PFSK-1 (cell line): Measurements from ENCODE around the gene LGALS12.

Experiments
- FOXP2 ChIP-seq: optimal IDR thresholded peaks from 2 replicates; pipeline ENCODE3; 2011; ENCODE audit warnings: borderline replicate concordance, control low read depth, inconsistent platforms; ENCODE audit not compliant: insufficient read depth; ENCODE audit errors: extremely low read length, extremely low read depth
- POLR2AphosphoS5 ChIP-seq: IDR thresholded peaks from 2 replicates; pipeline ENCODE4 v1.6.1; 2012; ENCODE audit warnings: low read depth, mild to moderate bottlenecking, control low read depth, low read length, moderate library complexity
- REST ChIP-seq, 2 experiments: IDR thresholded peaks; 2 replicates each; pipeline versions ENCODE4 v1.6.1 to v1.8.0; 2011 to 2012; ENCODE audit warnings: low read depth in 2 of 2, low read length in 2 of 2, control low read depth in 1 of 2, inconsistent platforms in 1 of 2, mild to moderate bottlenecking in 1 of 2, moderate library complexity in 1 of 2; ENCODE audit not compliant: insufficient read depth in 1 of 2
- SIN3A ChIP-seq: IDR thresholded peaks from 2 replicates; pipeline ENCODE4 v1.6.1; 2012; ENCODE audit warnings: mild to moderate bottlenecking, low read length, moderate library complexity, borderline replicate concordance; ENCODE audit not compliant: insufficient read depth
- TAF1 ChIP-seq: IDR thresholded peaks from 2 replicates; pipeline ENCODE4 v1.6.1; 2012; ENCODE audit warnings: low read length, control low read depth, borderline replicate concordance; ENCODE audit not compliant: insufficient read depth

Gene LGALS12

GRCh38 chr11:63503492-63503891, 2.4 kb upstream of the LGALS12 start:
- TF ChIP-seq POLR2AphosphoS5 (no peak), FOXP2 (no peak), SIN3A (no peak), REST (IDR thresholded peaks at IDR 0.05; ENCODE audit: insufficient read depth in 1 of 2, low read depth in 2 of 2, low read length in 2 of 2) (no peak), TAF1 (no peak)

DNA sequence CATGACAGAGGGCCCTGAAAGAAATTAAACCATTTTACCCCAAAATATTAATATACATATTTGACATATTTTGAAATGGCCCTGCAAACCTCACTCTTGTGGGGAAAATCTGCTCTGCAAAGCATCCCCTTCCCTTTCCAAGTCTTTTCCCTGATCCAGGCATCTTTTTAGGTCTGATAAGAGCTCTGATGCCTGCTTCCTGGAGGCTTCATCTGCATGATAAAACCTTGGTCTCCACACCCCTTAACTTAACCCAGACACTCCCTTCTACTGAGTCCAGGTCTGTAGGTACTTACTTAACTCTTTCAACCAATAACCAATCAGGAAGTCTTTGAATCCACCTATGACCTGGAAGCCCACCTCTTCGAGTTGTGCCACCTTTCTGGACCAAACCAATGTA, 1.8 kb upstream of the LGALS12 start:
- TF ChIP-seq FOXP2 (no peak), TAF1 (no peak), REST (IDR thresholded peaks at IDR 0.05; ENCODE audit: insufficient read depth in 1 of 2, low read depth in 2 of 2, low read length in 2 of 2) (no peak), SIN3A (no peak)

- TF ChIP-seq POLR2AphosphoS5: no peak
- no peak for TF ChIP-seq FOXP2
- TF ChIP-seq TAF1: no peak
- TF ChIP-seq SIN3A: no peak
- no peak for TF ChIP-seq REST (IDR thresholded peaks at IDR 0.05; ENCODE audit: insufficient read depth in 1 of 2, low read depth in 2 of 2, low read length in 2 of 2)
These were observed 824 bp upstream of the LGALS12 start for GRCh38 chr11:63504933-63505586.

- no peak for TF ChIP-seq REST (IDR thresholded peaks at IDR 0.05; ENCODE audit: insufficient read depth in 1 of 2, low read depth in 2 of 2, low read length in 2 of 2)
- no peak for TF ChIP-seq SIN3A
These were observed 992 bp downstream of the LGALS12 start for GRCh38 chr11:63506876-63507275.

GRCh38 chr11:63507511-63507910, 1.6 kb downstream of the LGALS12 start:
- TF ChIP-seq TAF1: no peak
- TF ChIP-seq FOXP2: no peak
